Limb (tissue), 2 donors: Measurements from ENCODE around the gene LIN54.

Experiments
- DNase-seq, 2 donors: peaks; one replicate each; pipeline ENCODE4 v3.0.0-alpha.2; 2016; ENCODE audit errors: extremely low spot score in 2 of 2

Gene LIN54

DNA sequence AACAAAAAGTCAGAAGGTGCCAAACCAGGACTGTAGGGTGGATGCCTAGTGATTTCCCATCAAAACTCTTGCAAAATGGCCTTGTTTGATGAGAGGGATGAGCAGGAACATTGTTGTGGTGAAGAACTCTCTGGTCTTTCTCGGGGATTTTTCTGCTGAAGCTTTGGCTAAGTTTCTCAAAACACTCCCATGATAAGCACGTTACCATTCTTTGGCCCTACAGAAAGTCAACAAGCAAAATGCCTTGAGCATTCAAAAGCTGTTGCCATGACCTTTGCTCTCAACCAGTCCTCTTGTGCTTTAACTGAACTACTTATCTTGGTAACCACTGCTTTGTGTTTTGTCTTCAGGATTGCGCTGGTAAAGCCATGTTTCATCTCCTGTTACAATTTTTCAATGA is 116.7 kb downstream of the LIN54 start:
- DNase-seq: no peak

- no peak for DNase-seq
Measured at GRCh38 chr4:82892467-82892802, 118.2 kb downstream of the LIN54 start.

DNA sequence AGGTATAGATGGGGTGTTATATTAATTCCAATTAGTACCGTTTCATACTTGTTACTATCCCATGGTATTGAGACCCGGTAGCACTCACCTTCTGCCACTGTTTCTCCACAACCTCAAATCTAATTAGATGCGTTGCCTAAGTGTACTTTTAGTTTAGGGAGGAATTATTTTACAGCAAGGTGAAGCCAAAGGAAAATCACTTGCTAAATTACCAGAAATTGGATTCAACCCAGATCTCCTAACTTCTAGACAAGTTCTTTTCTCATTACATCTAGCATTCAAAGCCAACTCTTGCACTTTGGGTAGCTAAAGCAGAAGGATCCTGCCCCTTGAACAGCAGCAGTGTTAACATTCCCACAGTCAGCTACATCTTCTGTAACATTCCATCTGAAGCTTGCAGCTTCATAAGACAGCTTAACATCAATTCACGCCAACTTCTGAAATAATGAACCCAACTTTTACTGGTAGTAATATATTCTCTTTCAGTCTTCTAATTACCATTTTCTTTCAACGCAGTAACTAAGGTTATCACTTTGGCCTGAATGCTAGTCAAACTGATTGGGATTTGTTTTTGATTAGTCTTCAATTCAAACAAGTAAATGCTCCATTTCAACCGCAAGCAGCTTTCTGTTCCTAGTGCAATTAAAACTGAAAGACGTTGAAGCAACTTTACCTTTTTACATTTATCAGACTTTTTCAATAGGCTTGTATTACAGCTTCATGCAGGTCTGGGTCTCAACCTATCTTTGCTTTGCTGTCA is 118.7 kb downstream of the LIN54 start:
- no peak for DNase-seq

GRCh38 chr4:82890901-82891706 is 119.5 kb downstream of the LIN54 start, which contains the start of gene SEC31A:
TSS of gene SEC31A (minus strand) at chr4:82891153. CDS start at chr4:82881936, 9,217 bp downstream.
- peak; percentile 96 to 98 for DNase-seq

DNA sequence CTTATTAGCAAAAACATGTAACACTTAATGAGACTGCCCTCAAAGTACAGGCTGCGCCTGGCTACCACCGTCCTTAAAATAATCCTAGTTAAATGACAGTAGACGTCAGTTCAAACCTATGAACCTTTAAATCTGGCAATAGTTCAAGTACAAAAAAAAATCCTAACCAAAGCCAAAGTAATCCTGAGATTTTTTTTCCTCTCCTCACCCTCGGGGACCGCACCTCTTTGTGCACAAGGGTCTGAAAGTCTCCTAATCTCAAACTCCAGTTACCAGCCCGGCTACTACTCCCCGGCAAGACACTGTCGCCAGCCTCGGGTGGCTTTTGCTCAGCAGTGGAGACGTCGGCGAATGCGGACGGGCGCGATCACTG is 120.1 kb downstream of the LIN54 start:
- DNase-seq: no peak

GRCh38 chr4:82889287-82889686 is 121.3 kb downstream of the LIN54 start:
- no peak for DNase-seq

DNA sequence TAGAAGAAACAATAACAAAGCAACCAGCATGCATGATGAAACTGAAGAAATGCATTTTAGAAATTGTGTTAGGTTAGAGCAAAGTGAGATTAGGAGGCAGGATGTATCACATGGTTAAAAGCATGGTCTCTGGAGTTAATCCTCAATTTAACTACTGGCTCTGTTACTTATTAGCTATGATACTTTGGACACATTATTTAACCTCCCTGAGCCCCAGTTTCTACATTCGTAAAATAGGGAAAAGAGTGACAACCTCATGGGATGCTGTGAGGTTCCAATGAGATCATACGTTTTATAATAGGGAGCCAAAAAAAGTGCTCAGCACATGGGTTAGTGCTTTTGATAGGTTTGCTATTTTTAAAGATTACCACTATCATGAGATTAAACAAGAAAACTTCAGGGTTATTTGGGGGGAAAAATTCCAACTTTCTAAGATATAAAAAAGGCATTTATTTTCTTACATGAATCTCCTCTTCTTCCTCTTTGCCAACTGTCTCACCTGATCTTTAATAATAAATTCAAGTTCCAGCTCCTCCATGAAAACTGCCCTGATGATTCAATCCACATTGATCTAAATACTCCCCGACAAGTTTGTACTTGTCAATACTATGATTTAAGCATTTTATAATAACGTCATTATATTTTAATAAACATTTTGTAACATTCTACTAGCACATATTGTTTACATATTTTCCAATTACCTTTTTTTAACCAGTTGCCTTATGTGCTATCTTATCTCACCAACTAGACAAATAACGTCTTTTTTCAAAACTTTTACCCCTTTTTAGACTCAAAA is 124.3 kb downstream of the LIN54 start:
- DNase-seq: no peak

DNA sequence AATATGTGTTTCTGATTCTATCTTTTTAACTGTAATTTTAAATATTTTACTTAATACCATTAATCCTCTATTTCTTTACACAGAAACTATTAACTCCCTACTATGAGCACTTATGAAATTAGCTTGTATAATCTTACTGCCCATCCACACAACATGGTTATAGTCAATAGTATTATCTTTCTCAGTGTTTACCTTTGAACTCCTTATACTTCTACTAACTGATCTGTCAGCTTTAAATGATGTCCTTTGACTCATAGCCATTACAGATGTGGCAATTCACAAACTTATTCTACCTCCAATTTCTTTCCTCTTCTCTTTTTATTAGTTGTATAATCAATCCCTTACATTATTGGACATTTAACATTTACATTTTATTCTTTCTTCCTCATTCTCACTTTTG is 125.2 kb downstream of the LIN54 start:
- no peak for DNase-seq
